Fibroblast of lung (primary cell): ENCODE data around the gene VPS51. TPM values are rescaled to one million over a fixed set of nuclear protein-coding genes. Genes with fewer than 3 reads are reported as not detected.

Experiments used
- DNase-seq, 2 donors: peaks; one replicate each; pipeline versions ENCODE4 v3.0.0 to v3.0.0-alpha.2; 2010; ENCODE audit warnings: low read depth in 2 of 2
- H2AFZ ChIP-seq: 2 replicates; pipeline ENCODE4 v1.5.1; 2012; ENCODE audit warnings: low read length, control low read depth, inconsistent platforms
- H3K27ac ChIP-seq: 2 replicates; pipeline ENCODE4 v1.5.1; 2011; ENCODE audit warnings: low read length, control low read depth; ENCODE audit not compliant: insufficient read depth
- H3K27me3 ChIP-seq: 2 replicates; pipeline ENCODE4 v1.5.1; 2011; ENCODE audit warnings: mild to moderate bottlenecking, low read length; ENCODE audit not compliant: control insufficient read depth, insufficient read depth
- H3K36me3 ChIP-seq: 2 replicates; pipeline ENCODE4 v1.5.1; 2011; ENCODE audit warnings: low read length; ENCODE audit not compliant: control insufficient read depth, insufficient read depth
- H3K4me1 ChIP-seq: 2 replicates; pipeline ENCODE4 v1.5.1; 2011; ENCODE audit warnings: low read length; ENCODE audit not compliant: control insufficient read depth, insufficient read depth; ENCODE audit errors: extremely low read depth
- H3K4me2 ChIP-seq: 2 replicates; pipeline ENCODE4 v1.5.1; 2011; ENCODE audit warnings: low read length, control low read depth; ENCODE audit not compliant: insufficient read depth; ENCODE audit errors: extremely low read depth
- H3K4me3 ChIP-seq, 4 experiments: fragments of 200-600 bp in 1 of 4; sonication (generic) in 1 of 4; replicated peaks in 1 of 4; 2 replicates each; pipeline ENCODE4 v1.5.1; 2011 to 2016; ENCODE audit warnings: low read length in 4 of 4, low read depth in 3 of 4, mild to moderate bottlenecking in 3 of 4, control low read depth in 2 of 4, inconsistent platforms in 1 of 4, mixed read lengths in 1 of 4; ENCODE audit not compliant: insufficient read depth in 1 of 4; ENCODE audit errors: control extremely low read depth in 1 of 4
- H3K79me2 ChIP-seq: 2 replicates; pipeline ENCODE4 v1.5.1; 2012; ENCODE audit warnings: mild to moderate bottlenecking, low read length, inconsistent platforms; ENCODE audit not compliant: control insufficient read depth, insufficient read depth
- H3K9ac ChIP-seq: 2 replicates; pipeline ENCODE4 v1.5.1; 2011; ENCODE audit warnings: mild to moderate bottlenecking, low read length, control low read depth; ENCODE audit not compliant: insufficient read depth
- H3K9me3 ChIP-seq: 2 replicates; pipeline ENCODE4 v1.5.1; 2012; ENCODE audit warnings: low read depth, low read length; ENCODE audit not compliant: control insufficient read depth, insufficient read depth
- H4K20me1 ChIP-seq: 2 replicates; pipeline ENCODE4 v1.5.1; 2011; ENCODE audit warnings: low read length; ENCODE audit not compliant: control insufficient read depth, insufficient read depth; ENCODE audit errors: extremely low read depth
- EZH2 ChIP-seq: IDR thresholded peaks from 2 replicates; pipeline ENCODE4 v1.5.1; 2012; ENCODE audit warnings: low read length, control low read depth, mild to moderate bottlenecking; ENCODE audit errors: missing control alignments
- polyA plus RNA-seq, 2 donors: library from polyadenylated mRNA; depleted of rRNA in 1 of 2; stranded (reverse) in 1 of 2; unstranded in 1 of 2; fragments of >200 nt; gene quantifications; 2 replicates each; pipeline ENCODE4 v1.2.1, GENCODE V29; 2011 to 2012; ENCODE audit warnings: missing spikeins in 1 of 2
- total RNA-seq: library from RNA; depleted of rRNA; stranded (reverse); fragments of >200 nt; gene quantifications from 2 replicates; pipeline ENCODE4 v1.2.1, GENCODE V29; 2014
- TF ChIP-seq, protein P1 (sequence below), 2 donors: IDR thresholded peaks in 1 of 2; conservative IDR thresholded peaks in 1 of 2; 1 replicate in 1 of 2; 2 replicates in 1 of 2; pipeline ENCODE4 v1.5.1; 2011 to 2012; ENCODE audit warnings: low read length in 2 of 2, control low read depth in 1 of 2, inconsistent platforms in 1 of 2, low read depth in 1 of 2, mild to moderate bottlenecking in 1 of 2

VPS51 gene
- total and polyA plus RNA-seq, 2 donors (not counting 1 experiment from before 2014, with no cell fraction given) = 22.0 to 144 TPM

GRCh38 chr11:65100674-65101350, 4.8 kb downstream of the VPS51 start:
- H3K4me1 ChIP-seq = peaks cover 3% of the 10 kb centered on the region
- H2AFZ ChIP-seq = no peak overlapping the region
- no peaks in the 10 kb centered on the region for H4K20me1 ChIP-seq
- peak in 1 of 2 donors; percentile 44 for DNase-seq
- H3K36me3 ChIP-seq = no peaks in the 10 kb centered on the region
- no peak for TF ChIP-seq EZH2
- TF ChIP-seq, protein P1, sequence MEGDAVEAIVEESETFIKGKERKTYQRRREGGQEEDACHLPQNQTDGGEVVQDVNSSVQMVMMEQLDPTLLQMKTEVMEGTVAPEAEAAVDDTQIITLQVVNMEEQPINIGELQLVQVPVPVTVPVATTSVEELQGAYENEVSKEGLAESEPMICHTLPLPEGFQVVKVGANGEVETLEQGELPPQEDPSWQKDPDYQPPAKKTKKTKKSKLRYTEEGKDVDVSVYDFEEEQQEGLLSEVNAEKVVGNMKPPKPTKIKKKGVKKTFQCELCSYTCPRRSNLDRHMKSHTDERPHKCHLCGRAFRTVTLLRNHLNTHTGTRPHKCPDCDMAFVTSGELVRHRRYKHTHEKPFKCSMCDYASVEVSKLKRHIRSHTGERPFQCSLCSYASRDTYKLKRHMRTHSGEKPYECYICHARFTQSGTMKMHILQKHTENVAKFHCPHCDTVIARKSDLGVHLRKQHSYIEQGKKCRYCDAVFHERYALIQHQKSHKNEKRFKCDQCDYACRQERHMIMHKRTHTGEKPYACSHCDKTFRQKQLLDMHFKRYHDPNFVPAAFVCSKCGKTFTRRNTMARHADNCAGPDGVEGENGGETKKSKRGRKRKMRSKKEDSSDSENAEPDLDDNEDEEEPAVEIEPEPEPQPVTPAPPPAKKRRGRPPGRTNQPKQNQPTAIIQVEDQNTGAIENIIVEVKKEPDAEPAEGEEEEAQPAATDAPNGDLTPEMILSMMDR (conservative IDR thresholded peaks at IDR 0.05 in 1 of 2, IDR thresholded peaks at IDR 0.05 in 1 of 2; ENCODE audit: low read depth in 1 of 2, low read length in 2 of 2) = no peak
- no peak overlapping the region for H3K27ac ChIP-seq
- H3K4me2 ChIP-seq = no peak overlapping the region
- peaks cover 4% of the 10 kb centered on the region for H3K79me2 ChIP-seq
- H3K4me3 ChIP-seq = no peak overlapping the region
- H3K9ac ChIP-seq = no peak overlapping the region
- no peaks in the 10 kb centered on the region for H3K27me3 ChIP-seq
- no peaks in the 10 kb centered on the region for H3K9me3 ChIP-seq

GRCh38 chr11:65102142-65103095, 6.4 kb downstream of the VPS51 start:
- Histone ChIP-seq H3K4me3 (no peak overlapping the region), H3K4me1 (no peaks in the 10 kb centered on the region), H3K79me2 (no peaks in the 10 kb centered on the region), H2AFZ (no peak overlapping the region), H3K27ac (no peak overlapping the region), H4K20me1 (no peaks in the 10 kb centered on the region), H3K27me3 (no peaks in the 10 kb centered on the region), H3K36me3 (no peaks in the 10 kb centered on the region), H3K9ac (no peak overlapping the region), H3K9me3 (no peaks in the 10 kb centered on the region), H3K4me2 (no peak overlapping the region)
- peak in 1 of 2 donors; percentile 33 for DNase-seq
- no peak for TF ChIP-seq EZH2
- TF ChIP-seq, protein P1 (conservative IDR thresholded peaks at IDR 0.05 in 1 of 2, IDR thresholded peaks at IDR 0.05 in 1 of 2; ENCODE audit: low read depth in 1 of 2, low read length in 2 of 2) = no peak

GRCh38 chr11:65103476-65103875, 7.5 kb downstream of the VPS51 start:
- Histone ChIP-seq H3K4me2 (no peak overlapping the region), H3K79me2 (no peaks in the 10 kb centered on the region), H4K20me1 (no peaks in the 10 kb centered on the region), H2AFZ (no peak overlapping the region), H3K9me3 (no peaks in the 10 kb centered on the region), H3K27me3 (no peaks in the 10 kb centered on the region), H3K9ac (no peak overlapping the region), H3K4me3 (no peak overlapping the region), H3K27ac (no peak overlapping the region), H3K36me3 (peaks cover 2% of the 10 kb centered on the region), H3K4me1 (no peaks in the 10 kb centered on the region)
- no peak for TF ChIP-seq EZH2
- TF ChIP-seq, protein P1 (conservative IDR thresholded peaks at IDR 0.05 in 1 of 2, IDR thresholded peaks at IDR 0.05 in 1 of 2; ENCODE audit: low read depth in 1 of 2, low read length in 2 of 2) = no peak
- DNase-seq = no peak
